GM12892 (cell line): ENCODE data around the gene HAVCR2.
A peak's percentile ranks its signal among the peaks of the same experiment; 100 is the strongest.
"Not testable (repeated sequence)": the region's sequence is repeated elsewhere in the genome, so short reads cannot be mapped to it uniquely, and the experiment has no call there.

Source experiments
- DNase-seq: peaks from one replicate; pipeline ENCODE4 v3.0.0; 2011; ENCODE audit not compliant: insufficient read length
- FAIRE-seq: peaks from 2 replicates; lab custom pipeline; 2011; peaks lifted over from hg19 to GRCh38; lab: Jason Lieb, UNC
- POLR2A ChIP-seq: IDR thresholded peaks from 2 replicates; pipeline ENCODE4 v1.6.1; 2011; ENCODE audit warnings: low read depth, low read length, control low read depth
- POLR2AphosphoS5 ChIP-seq: IDR thresholded peaks from 2 replicates; pipeline ENCODE4 v1.6.1; 2011; ENCODE audit warnings: low read depth, low read length, control low read depth
- TAF1 ChIP-seq: IDR thresholded peaks from 2 replicates; pipeline ENCODE4 v1.6.1; 2011; ENCODE audit warnings: low read depth, mild to moderate bottlenecking, control low read depth, low read length, borderline replicate concordance

HAVCR2 gene

DNA sequence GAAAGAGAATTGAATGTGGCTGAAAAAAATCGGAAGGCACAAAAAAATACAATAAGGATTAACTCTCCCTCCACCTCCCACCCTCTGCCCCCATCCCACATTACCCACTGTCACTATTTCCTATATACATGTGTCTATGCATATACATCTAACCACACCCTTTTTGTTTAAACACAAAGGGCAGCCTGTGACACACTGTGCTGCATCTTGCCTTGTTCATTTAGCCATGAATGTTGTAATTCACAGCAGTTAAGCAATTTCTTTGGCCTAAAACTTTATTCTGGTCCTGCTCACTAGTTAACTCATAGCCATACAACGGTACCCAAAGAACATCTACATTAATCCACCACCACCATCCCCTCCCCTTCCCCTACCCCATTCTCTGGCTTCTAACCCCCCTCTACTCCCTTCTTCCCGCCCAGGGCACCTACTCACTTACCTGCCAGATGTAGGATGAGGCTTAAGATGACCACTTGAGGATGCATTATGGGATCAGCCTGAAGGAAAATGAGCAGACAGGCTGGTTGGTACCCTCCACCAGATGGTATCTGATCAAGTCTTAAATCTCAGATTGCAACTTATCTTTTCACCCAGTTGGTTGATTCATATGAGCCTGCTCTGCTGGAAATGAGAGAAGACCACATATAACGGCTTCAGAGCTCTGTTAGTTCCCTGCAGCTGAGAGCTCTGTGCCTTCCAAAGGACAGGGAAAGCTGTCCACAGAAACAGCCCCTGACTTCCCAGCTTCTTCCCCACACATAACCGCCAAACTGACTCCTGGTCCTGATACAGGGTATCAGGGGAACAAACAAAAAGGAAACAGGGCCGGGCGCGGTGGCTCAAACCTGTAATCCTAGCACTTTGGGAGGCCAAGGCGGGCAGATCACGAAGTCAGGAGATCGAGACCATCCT, 51.1 kb downstream of the HAVCR2 start:
- TF ChIP-seq TAF1 = no peak
- TF ChIP-seq POLR2AphosphoS5 = no peak
- TF ChIP-seq POLR2A = no peak
- FAIRE-seq = no peak
- DNase-seq = no peak

DNA sequence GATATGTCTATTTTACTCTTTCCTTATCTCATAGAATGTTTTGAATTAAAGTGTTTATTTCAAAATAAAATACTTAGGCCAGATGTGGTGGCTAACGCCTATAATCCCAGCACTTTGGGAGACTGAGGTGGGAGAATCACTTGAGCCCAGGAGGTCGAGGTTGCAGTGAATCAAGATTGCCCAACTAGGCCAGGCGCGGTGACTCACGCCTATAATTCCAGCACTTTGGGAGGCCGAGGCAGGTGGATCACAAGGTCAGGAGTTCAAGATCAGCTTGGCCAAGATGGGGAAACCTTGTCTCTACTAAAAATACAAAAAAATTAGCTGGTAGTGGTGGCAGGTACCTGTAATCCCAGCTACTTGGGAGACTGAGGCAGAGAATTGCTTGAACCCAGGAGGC, 52.0 kb downstream of the HAVCR2 start:
- not testable (repeated sequence) for FAIRE-seq, DNase-seq

DNA sequence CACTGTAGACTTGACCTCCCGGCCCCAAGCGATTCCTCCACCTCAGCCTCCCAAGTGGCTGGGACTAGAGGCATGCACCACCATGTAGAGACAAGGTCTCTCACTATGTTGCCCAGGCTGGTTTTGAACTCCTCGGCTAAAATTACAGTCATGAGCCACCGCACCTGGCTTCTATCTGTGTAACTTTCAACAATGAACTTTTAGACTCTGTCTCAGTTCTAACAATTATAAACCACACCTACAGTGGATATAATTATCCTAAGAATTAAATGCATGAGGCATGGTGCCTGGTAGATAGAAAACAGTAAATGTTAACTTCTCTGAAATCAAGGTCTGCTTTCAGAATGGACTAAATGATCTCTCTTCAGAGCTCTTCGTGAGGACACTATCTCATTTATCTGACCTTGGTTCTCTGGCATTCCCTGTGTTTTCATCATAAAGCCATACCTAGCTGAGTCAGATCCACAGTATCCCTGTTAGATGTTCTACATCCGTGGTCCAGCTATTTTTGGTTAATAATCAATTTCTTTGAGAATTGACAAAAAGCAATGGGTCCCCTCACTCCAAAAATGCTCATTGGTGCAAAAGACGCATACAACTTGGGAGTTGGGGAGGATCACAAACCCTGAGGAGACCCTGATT, 57.1 kb downstream of the HAVCR2 start:
- DNase-seq (no peak), FAIRE-seq (no peak)
- TF ChIP-seq TAF1 (no peak), POLR2A (no peak), POLR2AphosphoS5 (no peak)

DNA sequence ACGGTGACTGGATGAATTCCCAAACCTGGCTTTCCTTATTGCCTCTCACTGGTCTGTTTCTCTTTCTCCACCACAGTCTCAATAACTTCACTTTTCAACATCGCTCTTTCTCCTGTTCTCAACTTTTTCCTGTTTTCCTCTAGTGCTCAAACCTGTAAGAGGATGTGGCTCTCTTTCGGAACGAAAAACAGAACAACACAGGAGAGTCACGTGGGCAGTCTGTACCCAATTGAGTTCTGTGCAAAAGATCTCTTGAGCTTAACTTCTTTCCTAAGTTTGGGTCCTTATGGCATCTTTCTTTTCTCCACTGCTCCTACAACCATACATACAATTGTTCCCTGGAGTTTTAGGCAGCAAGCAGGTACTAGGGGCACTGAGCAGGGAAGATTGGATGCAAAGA, 58.8 kb downstream of the HAVCR2 start:
- TF ChIP-seq TAF1 (no peak), POLR2A (no peak), POLR2AphosphoS5 (no peak)
- DNase-seq = no peak
- FAIRE-seq = no peak

DNA sequence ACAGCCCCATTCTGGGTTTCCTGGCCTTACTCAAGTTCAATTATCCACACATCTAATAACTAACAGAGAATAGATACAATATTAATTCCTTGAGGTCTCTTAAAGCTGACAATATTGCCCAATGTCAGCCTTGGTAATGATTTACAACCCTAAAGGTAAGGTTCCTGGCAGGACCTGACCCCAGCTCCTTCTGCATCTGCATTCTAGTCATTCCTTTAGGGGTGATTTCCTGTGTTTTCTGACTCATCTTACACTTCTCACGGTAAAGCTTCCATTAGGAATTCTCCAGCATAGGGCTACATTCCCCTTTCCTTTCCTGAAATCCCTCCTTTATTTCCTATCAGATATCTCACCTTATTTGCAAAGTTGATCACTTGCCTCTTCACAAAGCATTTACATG, 59.2 kb downstream of the HAVCR2 start:
- TF ChIP-seq POLR2A (no peak), POLR2AphosphoS5 (no peak), TAF1 (no peak)
- no peak for DNase-seq
- FAIRE-seq = no peak

DNA sequence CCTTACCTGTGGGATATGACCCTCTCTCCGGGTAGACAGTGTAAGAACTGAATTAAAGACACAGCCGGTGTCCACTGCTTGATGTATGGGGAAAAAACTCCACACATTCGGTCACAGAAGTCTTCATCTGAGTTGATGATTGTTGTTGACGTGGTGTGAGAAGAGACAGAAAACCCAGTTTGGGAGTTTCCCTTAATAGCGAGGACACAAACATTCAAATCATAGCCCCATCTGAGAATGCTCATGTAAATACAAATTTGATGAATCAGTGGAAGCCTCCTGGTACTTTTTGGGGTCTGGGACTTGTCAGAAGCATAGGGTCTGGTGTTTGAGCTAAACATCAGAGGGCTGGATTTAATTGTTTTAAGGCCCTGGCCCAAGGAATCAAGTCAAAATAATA, 60.9 kb downstream of the HAVCR2 start:
- DNase-seq (no peak), FAIRE-seq (peak; percentile 30)
- TF ChIP-seq POLR2AphosphoS5 (no peak), POLR2A (no peak), TAF1 (no peak)

DNA sequence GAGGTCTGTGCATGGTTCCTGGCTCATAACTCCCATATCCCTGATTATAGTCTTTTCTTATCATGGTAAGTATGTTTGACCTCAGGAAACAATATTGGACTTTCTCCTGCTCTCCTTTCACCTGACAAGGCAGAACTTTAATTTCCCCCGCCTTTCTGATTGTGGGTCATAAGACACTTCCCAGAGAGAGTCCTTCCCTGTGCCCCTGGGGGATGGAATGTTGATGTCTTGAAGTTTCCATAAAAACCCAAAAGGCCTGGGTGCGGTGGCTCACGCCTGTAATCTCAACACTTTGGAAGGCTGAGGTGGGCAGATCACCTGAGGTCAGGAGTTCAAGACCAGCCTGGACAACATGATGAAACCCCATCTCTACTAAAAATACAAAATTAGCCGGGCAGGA, 61.8 kb downstream of the HAVCR2 start:
- not testable (repeated sequence) for FAIRE-seq, DNase-seq

DNA sequence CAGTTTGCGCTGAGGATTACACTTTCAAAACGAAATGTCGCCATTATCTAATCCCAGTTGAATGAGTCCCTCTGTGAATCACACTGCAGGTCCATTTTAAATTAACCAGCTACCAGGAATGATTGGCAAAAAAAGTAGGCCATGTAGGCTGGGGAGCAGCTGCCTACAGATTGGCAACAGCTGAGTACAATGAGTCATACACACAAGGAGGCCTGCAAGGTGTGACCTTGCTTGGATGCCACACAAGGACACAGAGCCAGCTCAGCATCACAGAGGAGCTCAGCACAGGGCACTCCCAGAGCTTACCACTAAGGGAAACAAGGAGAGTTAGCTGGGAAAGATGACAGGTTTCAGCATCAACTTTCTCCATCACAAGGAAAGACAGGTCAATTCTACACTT, 62.8 kb downstream of the HAVCR2 start:
- no peak for DNase-seq
- no peak for FAIRE-seq
- TF ChIP-seq TAF1 = no peak
- TF ChIP-seq POLR2A = no peak
- no peak for TF ChIP-seq POLR2AphosphoS5

DNA sequence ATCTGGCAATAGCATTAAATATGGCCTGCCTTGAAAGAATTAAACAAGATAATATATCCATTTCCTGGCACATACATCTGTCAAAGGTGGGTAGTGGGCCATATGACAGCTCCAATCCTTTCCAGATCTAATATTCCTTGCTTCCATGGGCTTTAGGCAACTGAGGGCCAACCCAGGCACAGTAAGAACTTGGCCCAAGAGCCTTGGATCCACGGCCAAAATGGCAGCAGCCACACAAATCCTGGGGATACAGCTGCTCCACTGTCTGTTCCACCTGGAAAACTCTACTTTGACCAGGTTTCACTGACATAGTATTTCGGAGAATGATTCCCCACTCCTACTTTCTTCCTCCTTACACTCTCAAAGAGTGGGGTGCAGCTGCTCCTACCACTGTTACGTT, 63.2 kb downstream of the HAVCR2 start:
- DNase-seq (no peak), FAIRE-seq (no peak)
- TF ChIP-seq POLR2AphosphoS5 (no peak), TAF1 (no peak), POLR2A (no peak)

DNA sequence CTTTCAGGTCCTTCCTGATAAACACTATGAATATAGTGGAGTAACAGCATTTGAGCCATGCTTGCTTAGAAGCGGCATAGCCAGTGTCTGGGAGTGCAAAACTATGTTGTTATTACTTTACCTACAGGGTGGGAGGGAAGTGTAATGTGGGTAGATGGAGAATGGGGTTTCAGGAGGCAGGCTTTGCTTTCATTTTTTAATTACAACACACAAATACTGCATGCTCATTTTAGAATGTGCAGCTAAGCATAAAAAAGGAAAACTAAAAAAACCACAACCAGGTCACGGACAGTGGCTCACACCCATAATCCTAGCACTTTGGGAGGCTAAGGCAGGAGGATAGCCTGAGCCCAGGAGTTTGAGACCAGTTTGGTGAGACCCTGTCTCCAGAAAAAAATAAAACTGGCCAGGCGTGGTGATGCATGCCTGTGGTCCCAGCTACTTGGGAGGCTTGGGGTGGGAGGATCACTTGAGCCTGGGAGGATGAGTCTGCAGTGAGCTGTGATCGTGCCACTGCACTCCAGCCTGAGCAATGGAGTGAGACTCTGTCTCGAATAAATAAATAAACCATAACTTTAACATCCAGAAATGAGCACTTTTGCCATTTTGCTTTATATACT, 70.2 kb downstream of the HAVCR2 start:
- no peak for DNase-seq
- no peak for FAIRE-seq
- no peak for TF ChIP-seq TAF1
- no peak for TF ChIP-seq POLR2A
- TF ChIP-seq POLR2AphosphoS5 = no peak
